Choroid plexus epithelial cell (primary cell): ENCODE data around the gene EAPP.
"Not testable (repeated sequence)": the region's sequence is repeated elsewhere in the genome, so short reads cannot be mapped to it uniquely, and the experiment has no call there.

ENCODE experiments used
- DNase-seq: peaks from one replicate; pipeline ENCODE4 v3.0.0-alpha.2; 2010; ENCODE audit warnings: low read depth
- H3K4me3 ChIP-seq: 2 replicates; pipeline ENCODE4 v1.5.1; 2011; ENCODE audit warnings: low read depth, mild to moderate bottlenecking, control low read depth, low read length, moderate library complexity
- TF ChIP-seq, protein P1 (sequence below): conservative IDR thresholded peaks from 2 replicates; pipeline ENCODE4 v1.5.1; 2011; ENCODE audit warnings: low read depth, mild to moderate bottlenecking, control low read depth, inconsistent platforms, low read length, moderate library complexity

EAPP gene

DNA sequence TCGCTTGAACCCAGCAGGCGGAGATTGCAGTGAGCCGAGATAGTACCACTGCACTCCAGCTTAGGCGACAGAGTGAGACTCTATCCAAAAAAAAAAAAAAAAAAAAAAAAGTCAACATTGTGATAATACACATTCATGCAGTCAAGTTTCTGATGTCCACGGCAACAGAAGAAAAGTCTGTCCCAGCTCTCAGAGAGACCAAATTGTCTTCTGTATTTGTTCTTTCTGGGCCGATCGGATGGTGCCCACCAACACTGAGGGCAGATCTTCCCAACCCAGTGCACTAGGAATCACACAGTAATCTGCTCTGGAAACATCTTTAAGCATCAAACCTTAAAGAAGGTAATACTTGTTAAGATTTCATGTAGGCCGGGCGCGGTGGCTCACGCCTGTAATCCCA, 31.6 kb downstream of the EAPP start:
- no peak for DNase-seq
- H3K4me3 ChIP-seq: no peak overlapping the region
- TF ChIP-seq, protein P1, sequence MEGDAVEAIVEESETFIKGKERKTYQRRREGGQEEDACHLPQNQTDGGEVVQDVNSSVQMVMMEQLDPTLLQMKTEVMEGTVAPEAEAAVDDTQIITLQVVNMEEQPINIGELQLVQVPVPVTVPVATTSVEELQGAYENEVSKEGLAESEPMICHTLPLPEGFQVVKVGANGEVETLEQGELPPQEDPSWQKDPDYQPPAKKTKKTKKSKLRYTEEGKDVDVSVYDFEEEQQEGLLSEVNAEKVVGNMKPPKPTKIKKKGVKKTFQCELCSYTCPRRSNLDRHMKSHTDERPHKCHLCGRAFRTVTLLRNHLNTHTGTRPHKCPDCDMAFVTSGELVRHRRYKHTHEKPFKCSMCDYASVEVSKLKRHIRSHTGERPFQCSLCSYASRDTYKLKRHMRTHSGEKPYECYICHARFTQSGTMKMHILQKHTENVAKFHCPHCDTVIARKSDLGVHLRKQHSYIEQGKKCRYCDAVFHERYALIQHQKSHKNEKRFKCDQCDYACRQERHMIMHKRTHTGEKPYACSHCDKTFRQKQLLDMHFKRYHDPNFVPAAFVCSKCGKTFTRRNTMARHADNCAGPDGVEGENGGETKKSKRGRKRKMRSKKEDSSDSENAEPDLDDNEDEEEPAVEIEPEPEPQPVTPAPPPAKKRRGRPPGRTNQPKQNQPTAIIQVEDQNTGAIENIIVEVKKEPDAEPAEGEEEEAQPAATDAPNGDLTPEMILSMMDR: no peak

- TF ChIP-seq, protein P1: no peak
- no peak for DNase-seq
- no peak overlapping the region for H3K4me3 ChIP-seq
Measured at GRCh38 chr14:34507459-34507858, 32.0 kb downstream of the EAPP start.

- H3K4me3 ChIP-seq, DNase-seq: not testable (repeated sequence)
Measured at GRCh38 chr14:34505124-34505491, 34.4 kb downstream of the EAPP start.

GRCh38 chr14:34504027-34504426, 35.5 kb downstream of the EAPP start:
- DNase-seq, H3K4me3 ChIP-seq: not testable (repeated sequence)

GRCh38 chr14:34502545-34503225, 36.8 kb downstream of the EAPP start:
- TF ChIP-seq, protein P1: no peak
- no peak overlapping the region for H3K4me3 ChIP-seq
- peak; percentile 85 for DNase-seq

DNA sequence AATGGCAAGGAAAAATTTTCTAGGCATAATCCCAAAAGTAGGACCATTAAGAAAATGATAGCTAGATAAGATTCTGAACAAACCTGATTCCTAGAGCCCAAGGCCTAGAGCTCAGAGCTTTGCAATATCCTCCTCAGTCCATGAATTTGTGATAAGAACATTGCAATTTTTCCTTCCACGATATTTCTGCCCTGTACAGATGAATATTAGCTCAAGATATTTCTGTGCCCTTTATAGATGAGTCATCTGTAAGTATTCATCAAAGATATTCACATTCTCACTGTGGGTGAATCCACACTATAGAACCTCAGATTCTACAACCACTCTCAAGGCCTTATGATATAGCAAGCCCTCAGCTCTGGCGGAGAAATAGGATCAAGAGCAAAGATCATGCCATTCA, 37.5 kb downstream of the EAPP start:
- peak; percentile 69 for DNase-seq

DNA sequence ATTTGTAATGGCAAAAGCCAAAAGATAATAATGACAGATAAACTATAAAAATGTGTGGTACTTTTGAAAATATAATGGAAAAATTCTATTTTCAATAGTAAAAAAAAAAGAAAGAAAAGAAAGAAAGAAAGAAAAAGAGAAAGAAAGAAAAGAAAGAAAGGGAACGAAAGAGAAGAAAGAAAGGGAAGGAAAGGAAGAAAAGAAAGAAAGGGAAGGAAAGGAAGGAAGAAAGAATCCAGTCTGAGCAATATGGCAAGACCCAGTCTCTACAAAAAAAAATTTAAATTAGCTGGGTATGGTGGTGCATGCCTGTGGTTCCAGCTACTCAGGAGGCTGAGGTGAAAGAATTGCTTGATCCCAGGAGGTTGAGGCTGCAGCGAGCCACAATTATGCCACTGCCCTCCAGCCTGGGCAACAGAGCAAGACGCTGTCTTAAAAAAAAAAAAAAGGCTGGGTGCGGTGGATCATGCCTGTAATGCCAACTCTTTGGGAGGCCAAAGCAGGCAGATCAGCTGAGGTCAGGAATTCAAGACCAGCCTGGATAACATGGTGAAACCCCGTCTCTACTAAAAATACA, 38.4 kb downstream of the EAPP start:
- TF ChIP-seq, protein P1: no peak
- H3K4me3 ChIP-seq: no peak overlapping the region
- DNase-seq: peak; percentile 26

More for the DNA sequence above, 37.5 kb downstream of the EAPP start:
- no peak overlapping the region for H3K4me3 ChIP-seq
- TF ChIP-seq, protein P1: no peak

DNA sequence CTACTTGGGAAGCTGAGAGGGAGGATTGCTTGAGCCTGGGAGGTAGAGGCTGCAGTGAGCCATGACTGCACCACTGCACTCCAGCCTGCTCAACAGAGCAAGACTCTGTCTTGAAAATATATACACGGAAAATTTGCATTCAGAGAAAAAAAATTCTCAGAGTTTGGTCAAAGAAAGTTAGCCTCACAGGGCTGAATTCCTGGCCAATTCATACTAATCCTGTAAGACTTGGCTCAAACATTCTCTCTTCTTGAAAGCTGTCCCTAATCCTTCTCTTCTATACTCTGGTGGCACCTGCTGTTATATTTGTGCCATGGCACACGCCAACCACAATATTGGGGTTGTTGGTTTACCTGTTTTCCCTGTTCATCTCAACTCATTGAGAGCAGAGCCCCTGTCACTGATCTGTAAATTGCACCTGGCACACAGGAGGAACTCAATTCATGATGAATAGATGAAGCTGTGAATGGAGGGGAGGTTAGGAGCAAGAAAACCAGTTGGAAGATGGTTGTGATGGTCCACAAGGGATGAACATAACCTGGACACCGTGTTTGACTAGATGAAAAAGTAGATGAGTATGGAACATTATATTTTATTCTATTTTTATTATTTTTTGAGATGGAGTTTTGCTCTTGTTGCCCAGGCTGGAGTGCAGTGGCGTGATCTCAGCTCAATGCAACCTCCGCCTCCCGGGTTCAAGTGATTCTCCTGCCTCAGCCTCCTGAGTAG, 40.7 kb downstream of the EAPP start:
- TF ChIP-seq, protein P1: peak; percentile 44
- DNase-seq: peak; percentile 51

More for the DNA sequence above, 40.7 kb downstream of the EAPP start:
- no peak overlapping the region for H3K4me3 ChIP-seq
